ENCODE measurements around the gene SLC40A1.

The SLC40A1 gene

DNA sequence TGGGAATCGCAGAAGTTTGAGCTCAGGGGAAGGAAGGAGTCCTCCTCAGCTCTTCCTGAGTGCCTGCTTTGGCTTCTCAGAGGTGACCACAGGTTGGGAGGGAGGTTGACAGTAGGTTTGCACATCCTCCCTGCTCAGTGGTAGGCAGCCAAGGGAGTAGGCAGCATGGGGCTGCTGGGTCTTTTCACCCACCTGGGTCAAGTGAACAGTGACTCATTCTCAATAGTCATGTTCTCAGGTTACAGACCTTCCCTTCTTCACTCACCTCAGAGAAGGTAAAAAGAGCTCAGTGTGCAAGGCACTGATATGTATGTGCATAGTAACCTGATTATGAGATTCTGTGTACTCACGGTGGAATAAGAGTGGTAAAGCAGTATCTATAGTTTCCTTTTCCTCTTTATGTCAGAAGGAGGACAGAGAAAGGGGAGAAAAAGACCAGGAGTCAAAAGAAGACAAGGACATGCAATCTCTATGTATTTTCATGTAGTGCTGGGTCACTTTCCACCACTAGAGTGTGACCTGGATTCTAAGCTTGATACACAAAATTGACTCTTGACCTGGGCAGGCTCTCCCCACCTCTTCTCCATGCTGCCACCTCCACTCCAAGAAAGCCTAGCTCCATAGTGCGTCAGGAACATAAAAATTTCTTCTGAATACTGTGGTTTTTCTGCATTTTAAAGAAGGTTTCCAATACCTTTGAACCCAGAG lies 44.2 kb upstream of the SLC40A1 start:
- Mint-ChIP-seq H3K4me1 (peaks cover 16% of the 10 kb centered on the region), H3K9me3 (no peaks in the 10 kb centered on the region), H3K4me3 (no peak overlapping the region), H3K36me3 (ENCODE audit: low read depth) (no peaks in the 10 kb centered on the region), H3K27me3 (ENCODE audit: low read depth, poor library complexity) (no peaks in the 10 kb centered on the region), H3K27ac (no peak overlapping the region)
- TF ChIP-seq, protein P1, sequence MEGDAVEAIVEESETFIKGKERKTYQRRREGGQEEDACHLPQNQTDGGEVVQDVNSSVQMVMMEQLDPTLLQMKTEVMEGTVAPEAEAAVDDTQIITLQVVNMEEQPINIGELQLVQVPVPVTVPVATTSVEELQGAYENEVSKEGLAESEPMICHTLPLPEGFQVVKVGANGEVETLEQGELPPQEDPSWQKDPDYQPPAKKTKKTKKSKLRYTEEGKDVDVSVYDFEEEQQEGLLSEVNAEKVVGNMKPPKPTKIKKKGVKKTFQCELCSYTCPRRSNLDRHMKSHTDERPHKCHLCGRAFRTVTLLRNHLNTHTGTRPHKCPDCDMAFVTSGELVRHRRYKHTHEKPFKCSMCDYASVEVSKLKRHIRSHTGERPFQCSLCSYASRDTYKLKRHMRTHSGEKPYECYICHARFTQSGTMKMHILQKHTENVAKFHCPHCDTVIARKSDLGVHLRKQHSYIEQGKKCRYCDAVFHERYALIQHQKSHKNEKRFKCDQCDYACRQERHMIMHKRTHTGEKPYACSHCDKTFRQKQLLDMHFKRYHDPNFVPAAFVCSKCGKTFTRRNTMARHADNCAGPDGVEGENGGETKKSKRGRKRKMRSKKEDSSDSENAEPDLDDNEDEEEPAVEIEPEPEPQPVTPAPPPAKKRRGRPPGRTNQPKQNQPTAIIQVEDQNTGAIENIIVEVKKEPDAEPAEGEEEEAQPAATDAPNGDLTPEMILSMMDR (IDR thresholded peaks at IDR 0.05), result no peak
- DNase-seq, result no peak

DNA sequence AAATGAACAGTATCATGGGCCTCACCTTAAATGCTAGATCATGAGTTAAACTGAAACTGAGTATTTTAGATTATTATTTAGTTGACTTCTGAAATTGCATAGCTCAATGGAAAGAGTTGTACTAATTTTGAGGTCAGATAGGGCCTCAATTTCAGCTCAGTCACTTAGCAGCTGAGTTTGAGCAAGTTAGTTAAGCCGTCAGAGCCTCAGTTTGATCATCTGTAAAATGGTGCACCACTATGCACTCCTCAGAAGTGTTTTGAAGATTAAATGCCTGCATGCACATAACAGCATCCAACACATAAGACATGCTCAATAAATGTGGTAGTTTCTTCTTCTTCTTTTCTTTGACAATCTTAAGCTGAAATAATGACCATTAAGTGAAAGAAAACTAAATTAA lies 42.5 kb upstream of the SLC40A1 start:
- TF ChIP-seq, protein P1 (IDR thresholded peaks at IDR 0.05), result no peak
- Mint-ChIP-seq H3K4me1 (peaks cover 7% of the 10 kb centered on the region), H3K27ac (no peak overlapping the region), H3K27me3 (ENCODE audit: low read depth, poor library complexity) (no peaks in the 10 kb centered on the region), H3K4me3 (no peak overlapping the region), H3K36me3 (ENCODE audit: low read depth) (no peaks in the 10 kb centered on the region), H3K9me3 (no peaks in the 10 kb centered on the region)
- no peak for DNase-seq

DNA sequence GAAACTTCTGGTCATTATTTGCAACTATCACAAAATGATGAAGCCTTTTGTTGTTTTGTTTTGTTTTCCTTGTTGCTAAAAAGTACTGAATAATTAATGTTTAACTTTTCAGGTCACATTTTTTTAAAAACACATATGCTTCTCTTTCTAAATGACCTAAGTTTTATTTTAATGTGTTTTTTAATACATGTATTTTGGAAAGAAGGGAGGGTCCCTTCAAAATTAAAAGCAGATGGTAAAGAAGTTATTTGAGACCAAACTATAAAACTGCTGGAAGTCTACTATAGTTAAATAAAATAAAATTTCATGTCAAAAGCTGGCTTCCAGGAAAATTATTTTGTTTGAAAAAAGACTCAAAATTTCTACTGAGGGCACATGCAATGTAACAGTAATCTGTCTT lies 41.2 kb upstream of the SLC40A1 start:
- Mint-ChIP-seq H3K4me1 (peaks cover 7% of the 10 kb centered on the region), H3K4me3 (no peak overlapping the region), H3K27me3 (ENCODE audit: low read depth, poor library complexity) (no peaks in the 10 kb centered on the region), H3K9me3 (no peaks in the 10 kb centered on the region), H3K27ac (no peak overlapping the region), H3K36me3 (ENCODE audit: low read depth) (no peaks in the 10 kb centered on the region)
- TF ChIP-seq, protein P1 (IDR thresholded peaks at IDR 0.05), result no peak
- no peak for DNase-seq

DNA sequence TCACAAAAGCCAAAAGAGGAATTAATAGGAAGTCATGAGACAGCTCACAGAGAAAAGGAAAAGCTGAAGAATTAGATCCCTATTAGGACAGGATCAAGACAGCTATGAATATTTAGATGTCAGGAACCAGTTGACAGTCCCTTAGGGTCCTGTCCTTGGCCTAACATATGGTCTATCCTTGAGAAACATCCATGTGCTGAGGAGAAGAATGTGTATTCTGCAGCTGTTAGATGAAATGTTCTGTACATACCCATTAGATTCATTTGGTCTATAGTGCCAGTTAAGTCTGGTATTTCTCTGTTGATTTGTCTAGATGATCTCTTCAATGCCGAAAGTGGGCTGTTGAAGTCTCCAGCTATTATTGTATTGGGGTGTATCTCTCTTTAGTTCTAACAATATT lies 37.6 kb upstream of the SLC40A1 start:
- peaks cover 14% of the 10 kb centered on the region for H3K4me1 Mint-ChIP-seq
- no peak overlapping the region for H3K4me3 Mint-ChIP-seq
- no peaks in the 10 kb centered on the region for H3K36me3 Mint-ChIP-seq (ENCODE audit: low read depth)
- H3K9me3 Mint-ChIP-seq, result no peaks in the 10 kb centered on the region
- no peak for DNase-seq
- TF ChIP-seq, protein P1 (IDR thresholded peaks at IDR 0.05), result no peak
- no peak overlapping the region for H3K27ac Mint-ChIP-seq
- H3K27me3 Mint-ChIP-seq (ENCODE audit: low read depth, poor library complexity), result peaks cover 3% of the 10 kb centered on the region

DNA sequence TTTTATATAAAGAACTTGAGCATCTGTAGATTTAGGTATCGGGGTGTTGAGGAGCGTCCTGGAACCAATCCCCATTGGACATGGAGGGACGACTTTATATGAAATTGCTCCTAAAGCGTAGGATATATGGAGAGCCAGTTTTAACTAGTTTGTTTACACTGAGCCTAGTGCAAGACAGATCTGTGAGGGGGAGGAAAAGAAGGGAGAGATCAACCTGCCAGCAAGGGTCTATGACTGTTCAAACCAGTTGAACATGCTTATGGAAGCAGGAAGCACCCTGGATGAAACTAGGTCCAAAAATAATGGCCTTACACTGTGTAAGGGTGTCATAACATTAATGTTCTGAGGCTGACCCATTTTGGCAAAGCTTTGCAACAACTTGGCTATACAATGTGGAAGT lies 34.0 kb upstream of the SLC40A1 start:
- no peak overlapping the region for H3K4me3 Mint-ChIP-seq
- peaks cover 3% of the 10 kb centered on the region for H3K27me3 Mint-ChIP-seq (ENCODE audit: low read depth, poor library complexity)
- TF ChIP-seq, protein P1 (IDR thresholded peaks at IDR 0.05), result no peak
- peak overlapping the region; percentile 50 for H3K27ac Mint-ChIP-seq
- H3K4me1 Mint-ChIP-seq, result peaks cover 17% of the 10 kb centered on the region
- H3K9me3 Mint-ChIP-seq, result no peaks in the 10 kb centered on the region
- DNase-seq, result no peak
- H3K36me3 Mint-ChIP-seq (ENCODE audit: low read depth), result no peaks in the 10 kb centered on the region

Data from nephron progenitor cell (in vitro differentiated cells).